Renal cortical epithelial cell (primary cell): ENCODE measurements around the gene DHRS1. TPM values are rescaled to one million over a fixed set of nuclear protein-coding genes. Genes with fewer than 3 reads are reported as not detected.
A peak's percentile ranks its signal among the peaks of the same experiment; 100 is the strongest.
"Not testable (repeated sequence)": the region's sequence is repeated elsewhere in the genome, so short reads cannot be mapped to it uniquely, and the experiment has no call there.

Experiments used
- DNase-seq: peaks from one replicate; pipeline ENCODE4 v3.0.0-alpha.2; 2011; ENCODE audit warnings: low read depth
- total RNA-seq: library from RNA; depleted of rRNA; stranded (reverse); fragments of >200 nt; gene quantifications from 2 replicates; pipeline ENCODE4 v1.2.3, GENCODE V29; 2014

The DHRS1 gene
- total RNA-seq, 1 donor from 2014 or later: 18.3 TPM

- DNase-seq: not testable (repeated sequence)
These were observed 28.3 kb upstream of the DHRS1 start for GRCh38 chr14:24327914-24328313.

- DNase-seq: no peak
These were observed 27.7 kb upstream of the DHRS1 start for GRCh38 chr14:24327303-24327702.

DNA sequence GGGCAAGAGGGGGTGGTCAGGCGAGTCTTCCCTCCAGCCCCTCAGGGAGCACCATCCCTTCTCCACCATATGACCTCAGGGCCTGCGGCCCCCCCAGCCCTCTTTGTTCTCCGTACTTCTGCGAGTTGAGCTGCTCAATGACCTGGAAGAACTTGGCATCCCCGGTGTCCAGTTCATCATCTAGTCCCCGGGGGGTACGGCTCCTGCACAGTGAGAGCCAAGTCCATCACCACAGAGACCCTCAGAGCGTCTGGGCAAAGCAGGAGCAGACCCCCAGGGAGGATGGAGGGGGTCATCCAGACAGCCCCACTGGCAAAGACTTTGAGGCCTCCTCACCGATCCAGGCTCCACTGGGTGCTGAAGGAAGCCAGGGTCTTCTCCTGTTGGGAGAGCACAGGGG is 26.4 kb upstream of the DHRS1 start:
- no peak for DNase-seq

- DNase-seq: no peak
These were observed 25.5 kb upstream of the DHRS1 start for GRCh38 chr14:24325041-24325530.

- no peak for DNase-seq
These were observed 24.4 kb upstream of the DHRS1 start for GRCh38 chr14:24324024-24324423.

DNA sequence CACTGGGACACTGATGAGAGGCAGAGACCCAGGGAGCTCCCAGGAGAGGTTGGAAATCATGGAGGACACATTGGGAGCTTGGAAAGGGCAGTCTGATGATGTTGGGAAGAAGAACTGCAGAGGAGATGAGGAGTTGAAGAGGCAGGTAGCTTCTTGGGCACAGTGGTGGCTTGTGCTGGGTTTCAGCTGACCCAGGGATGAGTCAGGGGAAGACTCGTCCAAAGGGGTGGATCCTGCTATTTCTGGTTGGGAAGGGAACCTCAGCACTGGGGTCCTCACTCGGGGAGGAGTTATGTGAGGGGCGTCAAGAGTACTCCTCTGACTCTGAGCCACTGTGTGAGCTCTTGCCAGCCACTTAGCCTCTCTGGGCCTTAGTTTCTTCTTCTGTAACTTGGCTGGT is 23.8 kb upstream of the DHRS1 start:
- DNase-seq: no peak

DNA sequence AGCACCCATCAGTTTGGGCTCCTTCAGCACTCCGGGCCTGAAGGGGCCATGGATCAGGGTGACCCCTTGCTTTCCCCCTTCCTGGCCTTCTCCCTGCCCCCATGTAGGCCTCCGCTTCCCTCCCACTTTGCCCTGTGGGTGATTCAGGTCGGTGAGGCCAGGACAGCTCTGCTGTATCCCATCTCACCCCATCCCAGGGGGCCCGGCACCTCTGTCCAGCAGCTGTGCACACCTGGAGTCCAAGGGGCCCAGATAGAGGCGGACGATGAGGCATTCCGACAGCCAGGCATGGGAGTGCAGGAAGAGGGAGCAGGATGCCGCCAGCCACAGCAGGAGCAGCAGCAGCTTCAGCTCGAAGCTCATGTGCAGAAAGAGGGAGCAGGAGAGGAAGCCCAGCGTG is 23.1 kb upstream of the DHRS1 start:
- no peak for DNase-seq

DNA sequence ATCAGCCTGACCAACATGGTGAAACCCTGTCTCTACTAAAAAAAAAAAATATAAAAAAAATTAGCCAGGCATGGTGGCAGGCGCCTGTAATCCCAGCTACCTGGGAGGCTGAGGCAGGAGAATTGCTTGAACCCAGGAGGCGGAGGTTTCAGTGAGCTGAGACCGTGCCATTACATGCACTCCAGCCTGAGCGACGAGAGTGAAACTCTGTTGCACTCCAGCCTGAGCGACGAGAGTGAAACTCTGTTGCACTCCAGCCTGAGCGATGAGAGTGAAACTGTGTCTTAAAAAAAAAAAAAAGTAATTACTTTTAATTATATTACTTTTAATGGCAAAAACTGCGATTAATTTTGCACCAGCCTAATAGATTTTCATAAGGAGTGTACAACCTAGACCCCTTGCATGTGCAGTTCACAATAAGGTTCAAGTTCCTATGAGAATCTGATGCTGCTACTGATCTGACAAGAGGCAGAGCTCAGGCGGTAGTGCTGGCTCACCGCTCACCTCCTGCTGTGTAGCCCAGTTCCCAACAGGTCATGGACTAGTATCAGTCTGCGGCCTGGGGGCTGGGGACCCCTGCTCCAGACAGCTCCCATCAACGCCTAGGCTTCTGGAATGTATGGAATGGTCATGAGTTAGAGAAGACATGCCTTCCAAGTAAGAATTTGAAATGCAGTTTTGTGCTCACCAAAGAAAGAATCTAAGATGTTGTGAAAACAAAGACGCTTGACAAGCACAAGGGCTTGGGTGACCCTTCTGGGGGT is 21.8 kb upstream of the DHRS1 start:
- DNase-seq: no peak

- DNase-seq: no peak
These were observed 17.8 kb upstream of the DHRS1 start for GRCh38 chr14:24317141-24317928.

DNA sequence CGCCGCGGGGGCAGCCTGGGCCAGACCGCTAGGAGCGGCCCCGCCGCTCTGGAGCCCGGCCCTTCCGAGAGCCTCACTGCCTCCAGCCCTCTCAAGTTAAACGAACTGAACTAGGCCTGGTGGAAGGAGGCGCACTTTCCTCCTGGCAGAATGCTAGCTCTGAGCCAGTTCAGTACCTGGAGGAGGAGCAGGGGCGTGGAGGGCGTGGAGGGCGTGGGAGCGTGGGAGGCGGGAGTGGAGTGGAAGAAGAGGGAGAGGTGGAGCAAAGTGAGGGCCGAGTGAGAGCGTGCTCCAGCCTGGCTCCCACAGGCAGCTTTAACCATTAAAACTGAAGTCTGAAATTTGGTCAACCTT is 17.0 kb upstream of the DHRS1 start:
- DNase-seq: no peak

GRCh38 chr14:24315807-24316596 is 16.4 kb upstream of the DHRS1 start:
- no peak for DNase-seq

DNA sequence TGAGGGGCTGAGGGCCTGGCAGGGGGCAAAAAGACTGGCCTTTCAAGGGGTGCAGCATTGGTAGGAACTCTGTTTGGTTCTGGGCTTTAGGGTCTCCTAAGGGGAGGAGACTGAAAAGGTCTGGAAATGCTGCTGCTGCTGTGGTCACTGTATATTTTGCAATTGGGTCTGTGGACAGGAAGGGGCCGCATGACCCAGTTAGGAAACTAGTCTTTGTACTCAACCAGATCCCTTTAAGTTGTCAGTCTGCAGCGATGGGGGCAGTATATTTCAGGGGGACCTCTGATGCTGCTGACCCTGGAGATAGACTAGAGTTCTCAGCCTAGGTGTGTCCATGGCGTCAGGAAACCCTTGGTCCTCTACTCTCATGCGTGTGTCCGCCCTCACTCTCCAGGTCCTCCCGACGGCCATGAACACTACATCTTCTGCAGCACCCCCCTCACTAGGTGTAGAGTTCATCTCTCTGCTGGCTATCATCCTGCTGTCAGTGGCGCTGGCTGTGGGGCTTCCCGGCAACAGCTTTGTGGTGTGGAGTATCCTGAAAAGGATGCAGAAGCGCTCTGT is 15.7 kb upstream of the DHRS1 start:
- no peak for DNase-seq

GRCh38 chr14:24314377-24315193 is 15.0 kb upstream of the DHRS1 start:
- no peak for DNase-seq

- DNase-seq: no peak
These were observed 14.3 kb upstream of the DHRS1 start for GRCh38 chr14:24313913-24314312.

- peak; percentile 55 for DNase-seq
These were observed 13.3 kb upstream of the DHRS1 start for GRCh38 chr14:24312736-24313507.

- DNase-seq: peak; percentile 92
These were observed 12.4 kb upstream of the DHRS1 start for GRCh38 chr14:24311837-24312615.

GRCh38 chr14:24310646-24311604 is 11.3 kb upstream of the DHRS1 start, which contains the start of gene LTB4R:
Gene LTB4R, plus strand, starts transcription at chr14:24311502. Its CDS starts 4,150 bp downstream, at chr14:24315652.
- DNase-seq: peak; percentile 50

DNA sequence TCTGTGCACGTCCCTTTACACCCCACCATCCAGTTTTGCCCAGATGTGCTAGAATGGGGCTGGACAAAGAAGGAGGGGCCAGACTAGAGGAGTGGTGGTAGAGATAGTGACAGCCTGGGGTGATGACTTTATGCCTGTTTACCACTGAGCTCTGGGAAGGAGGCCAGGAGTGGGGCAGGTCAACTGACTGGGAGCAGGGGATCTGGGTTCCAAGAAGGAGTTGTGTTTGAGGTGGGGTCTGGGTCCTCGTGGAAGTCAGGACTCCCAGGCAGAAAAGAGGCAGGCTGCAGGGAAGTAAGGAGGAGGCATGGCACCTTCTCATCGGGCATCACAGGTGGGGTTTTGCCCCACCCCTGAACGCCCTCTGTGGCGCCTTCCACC is 10.7 kb upstream of the DHRS1 start:
- DNase-seq: no peak
